Activated CD8-positive, alpha-beta memory T cell treated with anti-CD3 and anti-CD28 coated beads for 48 hours (primary cell): Measurements from ENCODE around the gene C13orf42.

ENCODE experiments used
- DNase-seq, 3 experiments: peaks; one replicate each; pipeline ENCODE4 v3.0.0-alpha.2; 2020; ENCODE audit warnings: low read depth in 2 of 3, low spot score in 2 of 3

The C13orf42 gene

DNA sequence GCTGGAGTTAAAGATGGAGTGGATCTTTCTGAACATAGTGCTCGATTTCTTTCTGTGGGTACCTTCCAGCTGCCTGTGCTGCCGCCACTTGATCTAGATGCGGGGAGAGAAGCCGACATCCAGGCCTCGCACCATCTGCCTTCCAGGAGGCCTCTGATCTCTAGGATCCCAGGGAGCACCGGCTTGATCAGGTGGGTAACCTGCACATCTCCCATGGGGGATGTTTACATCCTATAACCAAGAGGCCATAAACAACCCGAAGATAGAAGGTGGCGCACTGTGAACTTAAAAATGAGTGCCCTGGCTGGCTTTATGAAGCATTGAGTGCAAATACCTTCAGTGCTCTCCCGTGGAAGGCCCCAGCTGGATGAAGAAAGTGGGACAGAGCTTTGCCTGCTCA lies at the start of gene C13orf42:
TSS of gene C13orf42 (minus strand) at position 101 of the 400 bp plus-strand sequence. CDS start at position 36, 65 bp downstream.
- DNase-seq = no peak

DNA sequence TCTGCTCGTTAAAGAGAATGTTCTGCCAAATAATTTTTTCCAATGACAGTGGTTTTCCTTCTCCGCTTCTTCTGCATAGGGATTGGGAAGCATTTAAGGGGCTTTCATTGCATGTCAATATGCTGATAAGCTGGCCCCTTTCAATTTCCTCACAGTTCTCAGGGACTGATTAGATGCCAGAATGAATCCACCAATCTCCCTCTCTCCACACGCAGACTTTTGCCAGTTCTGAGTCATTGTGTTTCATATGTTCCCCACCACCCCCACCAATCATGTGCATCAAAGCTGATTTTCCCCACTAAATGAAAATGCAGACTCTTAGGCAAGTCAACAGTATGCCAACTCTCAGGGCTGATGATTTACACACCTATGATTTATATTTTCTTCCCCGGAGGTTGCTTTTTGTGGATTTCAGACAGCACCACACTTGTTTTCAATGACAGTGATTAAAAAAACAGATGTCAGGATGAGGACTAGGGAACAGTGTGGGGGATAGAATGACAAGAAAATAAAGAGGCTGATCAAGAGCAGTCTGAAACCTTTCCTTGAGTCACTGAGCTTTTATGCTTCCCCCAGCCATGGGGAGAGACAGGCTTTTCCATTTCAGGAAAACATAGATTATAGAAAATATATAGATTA lies 47.9 kb upstream of the C13orf42 start:
- DNase-seq = no peak

DNA sequence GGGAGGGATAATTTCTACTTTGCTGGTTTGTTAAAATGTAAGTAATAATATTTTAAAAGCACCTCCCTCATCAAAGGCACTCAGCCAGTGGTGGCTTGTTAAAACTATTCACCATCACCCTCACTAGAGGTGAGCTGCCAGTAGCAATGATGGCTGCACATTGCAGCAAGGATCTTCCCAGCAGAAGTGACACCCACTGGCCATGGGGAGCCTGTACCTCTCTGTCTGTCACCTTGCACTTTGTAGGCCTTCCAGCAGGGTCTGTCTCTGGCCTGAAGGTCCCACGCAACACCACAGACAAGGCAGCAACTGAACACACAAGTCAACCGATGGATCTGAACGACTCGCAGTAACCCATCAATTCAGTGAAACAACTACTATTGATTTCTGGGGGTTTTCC lies 47.3 kb upstream of the C13orf42 start:
- no peak for DNase-seq

DNA sequence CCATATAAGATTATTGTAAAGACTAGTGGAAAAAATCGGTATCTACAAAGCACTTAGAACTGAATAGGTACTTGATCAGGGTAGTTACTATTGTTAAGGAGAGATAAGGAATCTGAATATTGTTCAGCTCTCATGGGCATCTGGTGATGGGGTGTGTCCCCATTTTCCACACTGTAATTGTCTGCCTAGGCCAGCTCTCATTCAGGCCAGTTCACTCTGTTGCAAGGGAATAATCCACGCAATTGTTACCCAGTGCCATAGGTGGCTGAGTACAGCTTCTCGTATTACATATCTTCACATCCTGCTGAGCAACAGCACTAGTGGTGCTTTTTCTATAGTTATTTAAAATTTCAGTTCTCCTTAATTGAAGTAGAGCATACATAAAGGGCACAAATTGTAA lies 45.6 kb upstream of the C13orf42 start:
- no peak for DNase-seq

DNA sequence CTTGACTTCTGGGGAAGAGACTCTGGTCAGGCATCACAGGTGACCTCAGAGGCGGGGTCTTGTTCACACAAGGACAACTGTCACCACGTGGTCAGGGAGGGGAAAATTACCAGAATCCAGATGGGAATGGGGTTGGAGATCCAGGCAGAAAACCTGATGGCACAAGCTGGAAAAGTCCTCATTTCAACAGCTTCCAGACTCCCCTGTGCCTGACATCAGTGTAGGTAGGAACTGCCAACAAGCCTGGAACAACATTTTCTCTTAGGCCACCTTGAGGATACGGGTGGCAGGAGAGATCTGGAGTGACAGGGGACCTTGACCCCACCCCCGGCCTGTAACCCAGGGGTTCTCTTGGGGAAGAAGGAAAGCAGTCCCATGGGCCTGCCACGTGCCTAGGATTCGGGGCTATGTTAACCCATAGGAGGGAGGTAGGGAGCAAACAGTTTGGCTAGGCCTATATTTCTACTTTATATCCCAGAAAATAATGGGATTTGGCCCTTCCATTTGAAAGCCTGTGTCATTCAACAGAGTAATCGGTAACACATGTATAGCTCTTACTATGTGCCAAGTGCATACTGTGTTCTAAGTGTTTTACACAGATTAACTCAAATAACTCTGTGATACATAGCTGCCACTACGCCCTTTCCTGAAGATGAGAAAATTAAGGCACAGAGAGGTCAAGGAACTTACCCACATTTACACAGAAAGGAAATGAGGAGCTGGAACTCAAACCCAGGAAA lies 44.9 kb upstream of the C13orf42 start:
- DNase-seq = no peak

DNA sequence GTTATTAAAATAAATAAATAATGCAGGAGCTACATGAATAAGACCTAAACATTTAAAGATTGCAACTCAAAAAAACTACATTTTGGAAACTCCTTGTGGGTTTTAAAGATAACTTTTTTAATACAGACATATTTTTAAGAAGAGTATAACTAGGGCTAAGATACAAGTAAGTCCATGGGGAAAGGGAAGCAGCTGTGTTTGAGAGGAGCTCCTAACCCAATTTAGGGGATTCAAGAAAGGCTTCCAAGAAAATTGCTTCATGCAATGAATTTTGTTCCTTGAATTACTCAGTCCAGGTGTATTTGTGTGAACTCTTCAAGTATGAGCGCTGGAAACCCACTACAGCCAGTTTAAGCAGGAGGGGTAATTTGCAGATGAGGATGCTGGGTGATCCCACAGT lies 44.1 kb upstream of the C13orf42 start:
- DNase-seq = no peak

DNA sequence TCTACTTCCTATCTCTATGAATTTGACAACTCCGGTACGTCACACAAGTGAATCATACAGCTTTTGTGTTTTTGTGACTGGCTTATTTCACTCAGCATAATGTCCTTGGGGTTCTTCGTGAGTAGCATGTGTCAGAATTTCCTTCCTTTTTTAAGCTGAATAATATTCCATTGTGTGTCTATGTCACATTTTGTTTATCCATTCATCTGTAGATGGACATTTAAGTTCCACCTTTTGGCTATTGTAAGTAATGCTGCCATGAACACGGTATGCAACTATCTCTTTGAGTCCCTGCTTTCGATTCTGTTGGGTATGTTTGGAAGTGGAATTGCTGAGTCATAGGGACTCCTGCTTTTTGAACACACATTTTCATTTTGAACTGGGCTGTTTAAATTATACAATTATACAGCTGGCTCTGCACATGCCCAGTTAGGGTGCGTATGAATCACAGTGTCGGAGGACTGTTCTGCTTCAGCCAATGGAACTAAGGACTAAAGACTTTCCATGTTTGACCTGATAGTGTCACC lies 43.0 kb upstream of the C13orf42 start:
- no peak for DNase-seq

DNA sequence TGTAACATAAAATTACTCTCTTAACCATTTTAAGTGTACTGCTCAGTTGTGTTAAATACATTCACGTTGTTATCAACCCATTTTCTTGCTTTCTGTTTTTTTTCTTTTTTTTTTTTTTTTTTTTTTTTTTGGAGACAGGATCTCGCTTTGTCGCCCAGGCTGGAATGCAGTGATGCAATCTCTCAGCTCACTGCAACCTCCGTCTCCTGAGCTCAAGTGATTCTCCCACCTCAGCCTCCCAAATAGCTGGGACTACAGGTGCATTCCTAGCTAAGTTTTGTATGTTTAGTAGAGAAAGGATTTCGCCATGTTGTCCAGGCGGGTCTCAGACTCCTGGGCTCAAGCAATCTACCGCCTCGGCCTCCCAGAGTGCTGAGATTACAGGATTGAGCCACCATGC lies 42.5 kb upstream of the C13orf42 start:
- DNase-seq = no peak

DNA sequence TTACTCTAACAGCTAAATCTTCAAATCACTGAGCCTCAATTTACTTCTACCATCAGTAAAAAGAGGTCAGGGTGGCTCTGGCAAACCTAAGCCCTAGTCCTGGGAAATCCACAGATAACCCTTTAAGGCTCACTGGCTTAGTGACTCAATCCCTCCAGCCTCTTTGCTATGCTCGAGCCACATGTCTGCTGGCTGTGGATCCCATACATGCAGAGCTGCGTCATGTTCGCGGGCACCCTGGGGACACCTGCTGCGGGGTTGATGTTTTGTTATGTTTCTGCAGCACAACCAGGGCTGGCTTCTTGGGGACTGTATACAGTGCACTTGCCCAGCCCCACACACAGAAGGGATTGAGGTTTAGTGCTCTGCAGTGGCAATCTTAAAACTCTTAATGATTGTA lies 41.6 kb upstream of the C13orf42 start:
- no peak for DNase-seq

DNA sequence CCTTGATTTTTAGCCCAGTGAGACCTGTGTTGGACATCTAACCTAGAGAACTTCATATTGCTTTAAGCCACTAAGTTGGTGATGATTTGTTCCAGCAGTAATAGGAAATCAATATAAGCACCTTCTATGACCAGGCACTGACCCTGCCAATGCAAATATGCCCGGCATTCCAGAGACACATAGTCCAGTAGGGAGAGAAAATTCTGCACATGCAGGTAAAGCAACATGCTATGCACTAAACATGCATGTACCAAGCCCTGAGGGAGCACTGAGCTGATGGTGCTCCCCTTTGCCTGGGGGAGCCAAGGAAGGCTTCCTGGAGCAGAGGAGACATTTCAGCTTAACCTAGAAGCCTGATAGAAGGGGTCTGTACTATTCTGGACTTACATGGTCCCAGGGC lies 40.4 kb upstream of the C13orf42 start:
- DNase-seq = no peak

DNA sequence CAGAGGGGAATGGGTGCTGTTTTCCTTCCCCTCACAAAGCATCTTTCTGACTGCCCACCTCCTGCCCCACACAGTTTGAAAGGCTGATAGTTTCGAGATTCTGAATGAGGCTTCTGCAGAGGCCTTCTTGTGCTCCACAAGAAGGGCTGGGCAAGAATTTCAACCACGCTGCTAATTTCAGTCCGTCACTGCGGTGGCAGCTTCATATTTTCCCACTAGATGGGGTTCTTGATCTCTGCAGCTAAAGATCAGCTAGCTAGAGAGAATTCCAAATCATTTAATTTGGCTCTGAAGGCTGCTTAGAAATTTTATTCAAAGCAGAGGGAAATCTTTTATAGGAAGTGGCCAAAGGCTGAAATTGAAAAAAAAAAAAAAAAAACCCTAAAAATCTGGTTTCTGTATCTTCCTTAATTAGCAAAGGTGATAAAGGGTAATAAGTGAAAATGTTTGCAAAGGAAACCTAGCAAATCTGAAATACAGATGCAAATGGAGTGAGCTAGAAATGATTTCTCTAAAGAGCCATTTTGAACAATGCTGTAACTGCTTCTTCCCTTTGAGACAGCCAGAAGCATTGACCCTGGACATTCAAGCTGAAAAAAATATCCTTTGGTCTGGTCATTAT lies 38.0 kb upstream of the C13orf42 start:
- DNase-seq = no peak

DNA sequence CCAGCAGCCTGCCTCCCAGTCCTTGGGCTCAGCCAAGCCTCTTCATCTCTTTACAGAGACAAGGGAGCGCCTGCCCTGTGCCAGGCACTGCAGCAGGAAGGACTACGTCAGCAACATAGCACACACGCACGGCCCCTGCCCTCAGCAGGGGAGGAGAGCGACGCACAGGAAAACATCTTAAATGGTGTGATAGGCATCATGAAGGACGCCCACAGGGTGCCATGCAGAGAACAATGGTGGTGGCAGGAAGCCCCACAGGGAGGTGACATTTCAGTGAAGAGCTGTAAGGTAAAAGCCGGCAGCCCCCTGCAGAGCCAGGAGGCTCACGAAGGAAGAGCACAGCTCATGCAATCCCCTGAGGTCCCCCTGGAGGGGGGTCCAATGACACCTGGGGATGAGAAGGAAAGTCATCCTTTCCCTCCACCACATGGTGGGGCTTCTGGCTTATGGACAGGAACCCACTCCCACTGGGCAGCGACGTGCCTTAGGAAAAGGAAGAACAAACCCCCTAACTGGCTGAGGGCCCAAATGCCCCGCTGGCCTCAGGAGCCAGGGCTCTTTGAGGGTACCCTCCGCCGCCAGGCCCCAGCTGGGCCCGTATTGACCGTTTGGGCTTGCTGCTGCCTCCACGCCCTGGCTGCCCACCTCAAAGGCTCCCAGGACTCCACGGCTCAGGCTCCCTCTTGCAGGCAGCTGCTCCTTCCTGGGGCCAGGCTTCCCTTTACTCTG lies 37.3 kb upstream of the C13orf42 start:
- no peak for DNase-seq

DNA sequence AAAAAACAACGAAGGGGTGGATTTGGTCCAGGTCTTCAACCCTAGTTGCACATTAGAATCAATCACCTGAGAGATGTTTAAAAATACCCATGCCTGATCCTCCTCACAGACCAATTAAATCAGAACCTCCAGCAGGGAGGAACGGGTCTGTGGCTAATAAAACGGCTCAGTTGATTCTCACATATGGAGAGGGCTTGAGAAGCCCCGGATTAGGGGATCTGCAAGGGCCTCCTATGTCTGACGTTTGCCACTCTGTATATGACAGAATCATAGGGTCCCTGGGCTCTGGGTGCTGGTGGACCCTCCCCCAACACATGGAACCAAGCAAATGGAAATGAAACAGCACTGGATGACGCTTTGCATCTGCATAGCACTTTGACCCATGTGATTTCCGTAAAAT lies 36.7 kb upstream of the C13orf42 start:
- no peak for DNase-seq

DNA sequence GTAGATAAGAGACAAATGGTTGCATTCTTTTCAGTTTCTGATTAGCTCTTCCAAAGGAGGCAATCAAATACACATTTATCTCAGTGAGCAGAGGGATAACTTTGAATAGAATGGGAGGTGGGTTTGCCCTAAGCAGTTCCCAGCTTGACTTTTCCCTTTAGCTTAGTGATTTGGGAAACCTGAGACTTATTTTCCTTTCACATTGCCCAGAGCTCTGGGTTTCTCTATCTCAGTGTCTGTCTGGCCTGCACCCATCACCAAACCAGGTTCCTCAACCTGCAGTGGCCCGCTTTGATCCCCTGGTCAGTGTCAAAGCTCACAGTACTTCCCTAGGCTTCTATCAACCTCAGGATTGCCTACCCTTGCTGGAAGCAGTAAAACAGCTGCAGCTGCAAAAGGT lies 35.6 kb upstream of the C13orf42 start:
- no peak for DNase-seq

DNA sequence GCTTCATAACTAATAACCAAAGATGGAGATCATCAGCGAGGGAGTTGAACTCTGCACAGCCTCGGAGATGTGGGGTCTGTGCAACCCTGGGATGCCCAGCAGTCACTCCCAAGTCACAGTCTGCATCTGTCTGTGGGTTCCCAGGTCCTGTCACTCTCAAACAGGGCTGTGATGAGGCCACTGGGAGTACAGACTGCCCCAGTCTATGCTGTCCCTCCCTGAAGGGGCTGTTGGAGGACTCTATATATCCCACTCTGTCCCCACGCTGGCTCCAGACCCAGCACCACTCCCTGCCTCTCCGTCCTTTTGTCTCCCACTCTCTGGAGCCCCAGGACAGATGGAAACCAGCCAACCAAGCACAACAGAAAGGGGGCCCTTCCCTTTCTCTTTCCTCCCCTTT lies 26.2 kb upstream of the C13orf42 start:
- DNase-seq = no peak

DNA sequence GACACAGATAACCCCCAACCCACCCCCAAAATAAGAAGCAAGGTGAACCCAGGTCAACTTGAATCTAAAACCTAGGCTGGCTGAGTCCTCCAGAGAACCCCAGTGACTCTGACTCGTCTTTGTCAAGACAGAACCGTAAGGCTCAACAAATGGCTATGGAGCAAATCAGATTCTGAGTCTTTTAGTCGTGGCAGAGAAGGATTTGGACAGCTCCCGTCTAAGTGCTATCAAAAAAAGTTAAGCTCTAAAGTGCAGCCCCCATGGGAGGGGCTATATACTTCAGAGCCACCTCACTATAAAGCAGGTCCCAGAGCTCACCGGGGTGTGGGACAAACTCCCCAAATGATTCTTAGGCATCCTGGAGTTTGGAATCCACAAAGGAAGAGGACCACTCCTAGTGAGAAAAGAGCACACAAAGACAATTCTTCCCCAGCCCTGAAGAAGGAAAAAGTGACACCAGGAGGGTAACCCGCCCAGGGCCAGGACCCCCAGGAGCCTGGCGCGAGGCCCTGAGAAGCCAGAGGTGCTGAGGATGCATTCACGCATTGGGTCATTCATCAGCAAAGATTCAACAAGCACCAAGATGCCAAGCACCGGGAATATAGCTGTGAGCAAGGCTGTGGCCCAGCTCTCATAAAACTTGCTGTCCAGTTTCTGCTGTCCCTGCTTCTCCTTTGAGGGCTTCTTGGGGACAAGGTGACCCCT lies 25.4 kb upstream of the C13orf42 start:
- DNase-seq = no peak

DNA sequence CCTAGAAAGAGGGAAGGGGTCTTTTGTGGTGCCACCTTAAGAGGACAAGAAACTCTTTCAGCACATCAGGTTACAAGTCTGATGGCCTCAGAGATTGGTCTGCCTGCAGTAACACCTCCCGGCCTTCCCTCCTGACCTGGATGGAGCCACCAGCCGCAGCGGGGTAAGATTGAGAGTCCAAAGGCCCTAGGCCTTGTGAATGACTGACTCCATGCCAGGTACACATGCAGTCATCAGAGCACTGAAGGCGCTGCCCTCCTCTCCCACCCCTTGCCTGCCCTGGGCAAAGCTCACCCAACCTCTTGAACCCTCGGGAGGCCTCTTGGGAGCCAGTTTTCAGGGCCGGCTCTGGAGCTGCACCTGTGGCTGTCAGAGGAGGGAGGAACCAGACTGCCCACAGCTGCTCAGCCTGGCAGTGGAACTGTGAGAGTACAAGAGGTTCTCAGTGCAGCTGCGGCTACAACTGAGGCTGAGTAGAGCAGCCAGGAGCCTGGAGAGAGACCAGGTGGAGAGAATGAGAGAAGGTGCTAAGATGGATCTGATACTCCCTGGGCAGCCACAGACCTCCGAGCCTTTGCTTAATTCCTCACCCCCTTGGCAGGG lies 23.8 kb upstream of the C13orf42 start:
- no peak for DNase-seq

DNA sequence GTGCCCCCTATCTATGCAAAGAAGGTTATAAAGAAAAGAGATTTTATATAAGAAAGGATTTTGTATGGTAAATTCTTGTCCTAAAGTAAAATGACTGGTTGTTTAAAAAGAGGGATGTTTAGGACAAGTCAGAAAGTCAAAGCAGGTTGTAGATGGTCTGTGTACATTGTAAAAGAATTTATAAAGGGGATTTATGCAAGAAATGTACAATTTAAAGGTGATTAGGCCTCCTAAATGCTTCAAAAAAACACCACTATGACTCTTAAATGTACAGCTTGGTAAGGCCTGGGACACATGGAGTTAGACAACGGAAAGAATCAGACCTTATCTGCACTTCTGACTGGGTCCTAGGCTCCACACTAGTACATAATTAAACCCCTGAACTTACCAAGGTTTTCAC lies 19.3 kb upstream of the C13orf42 start:
- DNase-seq = no peak

DNA sequence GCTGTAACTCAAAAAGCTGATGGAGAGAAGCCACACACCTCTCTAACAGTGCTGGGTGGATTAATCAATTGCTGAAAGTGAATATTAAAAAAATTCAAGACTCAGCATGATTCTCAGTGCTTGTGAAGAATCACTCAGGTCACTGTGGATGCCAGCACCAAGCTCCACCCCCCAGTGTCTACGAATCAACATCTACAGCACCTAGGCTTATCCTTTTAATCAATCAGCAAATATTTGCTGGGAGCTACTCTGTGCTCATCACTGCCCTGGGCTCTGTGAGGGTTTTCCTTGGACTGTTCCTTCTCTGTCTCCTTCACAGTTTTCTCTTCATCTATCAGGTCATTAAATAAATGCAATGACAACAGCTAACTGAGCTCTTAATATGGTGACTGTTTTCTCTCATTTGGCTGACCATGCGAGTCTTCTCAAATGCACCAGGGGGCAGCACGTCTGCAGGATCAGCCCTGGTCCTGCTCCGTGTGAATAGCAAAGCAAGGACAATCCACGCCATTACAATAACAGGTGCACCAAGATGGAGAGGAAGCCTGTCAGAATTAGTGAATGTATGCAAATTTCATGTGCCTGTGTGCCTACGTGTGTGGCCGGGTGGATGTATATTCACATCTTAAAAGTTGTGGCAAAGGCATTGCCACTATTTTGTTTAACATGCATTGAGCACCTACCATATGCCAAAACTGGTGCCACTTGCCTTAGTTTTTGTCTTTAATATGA lies 14.6 kb upstream of the C13orf42 start:
- peak in 1 of 3 experiments; percentile 26 for DNase-seq
